GM12878 (cell line): ENCODE measurements around the gene AP1S1.

ENCODE experiments used
- CBFB ChIP-seq: IDR thresholded peaks from 2 replicates; pipeline ENCODE4 v1.6.1; 2016; ENCODE audit warnings: antibody characterized with exemption, low read depth
- CREB1 ChIP-seq: IDR thresholded peaks from 2 replicates; pipeline ENCODE4 v1.6.1; 2012; ENCODE audit warnings: low read depth, mild to moderate bottlenecking, inconsistent platforms
- CTCF ChIP-seq, 3 experiments: IDR thresholded peaks in 2 of 3; conservative IDR thresholded peaks in 1 of 3; 2 replicates each; pipeline ENCODE4 v1.5.1; 2011; ENCODE audit warnings: low read depth in 3 of 3, low read length in 3 of 3, mild to moderate bottlenecking in 3 of 3, control low read depth in 2 of 3, moderate library complexity in 2 of 3, inconsistent platforms in 1 of 3, mixed read lengths in 1 of 3; ENCODE audit not compliant: control insufficient read depth in 2 of 3, insufficient read depth in 1 of 3; ENCODE audit errors: extremely low read depth in 1 of 3
- GABPA ChIP-seq: IDR thresholded peaks from 2 replicates; pipeline ENCODE4 v1.6.1; 2014; ENCODE audit warnings: antibody characterized with exemption, low read depth, mild to moderate bottlenecking, inconsistent platforms
- PBX3 ChIP-seq: IDR thresholded peaks from 2 replicates; pipeline ENCODE4 v1.6.1; 2011; ENCODE audit warnings: mild to moderate bottlenecking, low read depth, low read length, moderate library complexity; ENCODE audit not compliant: insufficient replicate concordance
- POLR2A ChIP-seq: IDR thresholded peaks from 2 replicates; pipeline ENCODE4 v1.6.1; 2011; ENCODE audit warnings: low read depth, mild to moderate bottlenecking, low read length
- SPI1 ChIP-seq: IDR thresholded peaks from 2 replicates; pipeline ENCODE4 v1.6.1; 2011; ENCODE audit warnings: low read depth, mild to moderate bottlenecking, low read length, moderate library complexity, borderline replicate concordance; ENCODE audit not compliant: insufficient read depth
- TARDBP ChIP-seq: IDR thresholded peaks from 2 replicates; pipeline ENCODE4 v1.6.1; 2016; ENCODE audit warnings: borderline replicate concordance
- ZBED1 ChIP-seq: IDR thresholded peaks from 2 replicates; pipeline ENCODE4 v1.6.1; 2016; ENCODE audit warnings: borderline replicate concordance
- ZSCAN29 ChIP-seq: fragments of 450-650 bp; IDR thresholded peaks from 2 replicates; pipeline ENCODE4 v1.6.1; 2017; ENCODE audit warnings: mild to moderate bottlenecking, moderate library complexity

GRCh38 chr7:101127460-101128039, 26.7 kb upstream of the AP1S1 start:
- TF ChIP-seq PBX3 = no peak
- TF ChIP-seq POLR2A = no peak
- no peak for TF ChIP-seq ZBED1
- no peak for TF ChIP-seq GABPA
- no peak for TF ChIP-seq CREB1
- TF ChIP-seq SPI1 = no peak
- TF ChIP-seq CTCF (IDR thresholded peaks at IDR 0.05 in 2 of 3, conservative IDR thresholded peaks at IDR 0.05 in 1 of 3; ENCODE audit: control insufficient read depth in 2 of 3, extremely low read depth in 1 of 3, insufficient read depth in 1 of 3, low read depth in 3 of 3, low read length in 3 of 3) = no peak
- no peak for TF ChIP-seq CBFB
- TF ChIP-seq TARDBP = no peak
- no peak for TF ChIP-seq ZSCAN29
